Mesodermal cell (in vitro differentiated cells): ENCODE results near the gene UBE2E2.

Experiments
- H3K27ac ChIP-seq: 2 replicates; pipeline ENCODE4 v1.7.0; 2013; ENCODE audit warnings: mild to moderate bottlenecking, low read depth, low read length, moderate library complexity; ENCODE audit not compliant: severe bottlenecking
- H3K36me3 ChIP-seq: 2 replicates; pipeline ENCODE4 v1.7.1; 2013; ENCODE audit warnings: mild to moderate bottlenecking, low read length, moderate library complexity; ENCODE audit not compliant: control insufficient read depth, insufficient read depth
- H3K4me1 ChIP-seq: one replicate; pipeline ENCODE4 v1.7.1; 2013; ENCODE audit warnings: mild to moderate bottlenecking, low read length; ENCODE audit not compliant: insufficient read depth, control insufficient read depth, poor library complexity, severe bottlenecking
- H3K4me3 ChIP-seq: 2 replicates; pipeline ENCODE4 v1.7.0; 2013; ENCODE audit warnings: low read length, control low read depth, mild to moderate bottlenecking; ENCODE audit not compliant: insufficient read depth, poor library complexity, severe bottlenecking; ENCODE audit errors: extremely low read depth
- H3K9me3 ChIP-seq: 2 replicates; pipeline ENCODE4 v1.7.1; 2013; ENCODE audit warnings: mild to moderate bottlenecking, low read length, moderate library complexity; ENCODE audit not compliant: control insufficient read depth
- WGBS, 2 experiments: methylation state at CpG; one replicate each; pipeline ENCODE4 v1.1.5; 2013; ENCODE audit warnings: missing lambda C conversion rate in 2 of 2; ENCODE audit not compliant: insufficient coverage in 2 of 2; 5-methylcytosine and 5-hydroxymethylcytosine counted together

Gene UBE2E2

GRCh38 chr3:23422517-23422851 lies 219.4 kb downstream of the UBE2E2 start:
- Histone ChIP-seq H3K4me3 (no peak overlapping the region), H3K4me1 (no peaks in the 10 kb centered on the region), H3K27ac (no peak overlapping the region), H3K36me3 (no peaks in the 10 kb centered on the region), H3K9me3 (no peaks in the 10 kb centered on the region)

- H3K4me3 ChIP-seq = no peak overlapping the region
- 80% methylated on average over 1 of the region's 3 CpGs; no CpG with 5 or more reads in 1 of the 2 experiments for WGBS, 2 experiments
- no peaks in the 10 kb centered on the region for H3K9me3 ChIP-seq
- no peaks in the 10 kb centered on the region for H3K4me1 ChIP-seq
- H3K36me3 ChIP-seq = no peaks in the 10 kb centered on the region
- H3K27ac ChIP-seq = no peak overlapping the region
These were observed 222.3 kb downstream of the UBE2E2 start for GRCh38 chr3:23425410-23425809.

GRCh38 chr3:23430781-23431398 lies 227.8 kb downstream of the UBE2E2 start:
- WGBS, 2 experiments = 74 to 88% methylated on average over 1 of the region's 2 CpGs
- no peak overlapping the region for H3K4me3 ChIP-seq
- no peaks in the 10 kb centered on the region for H3K36me3 ChIP-seq
- H3K27ac ChIP-seq = no peak overlapping the region
- peaks cover 7% of the 10 kb centered on the region for H3K4me1 ChIP-seq
- H3K9me3 ChIP-seq = no peaks in the 10 kb centered on the region

GRCh38 chr3:23431764-23432163 lies 228.6 kb downstream of the UBE2E2 start:
- Histone ChIP-seq H3K4me1 (peaks cover 7% of the 10 kb centered on the region), H3K27ac (no peak overlapping the region), H3K9me3 (no peaks in the 10 kb centered on the region), H3K4me3 (no peak overlapping the region), H3K36me3 (no peaks in the 10 kb centered on the region)
- WGBS, 2 experiments = no CpG with 5 or more reads among the region's 3 CpGs

- Histone ChIP-seq H3K4me1 (peaks cover 7% of the 10 kb centered on the region), H3K9me3 (no peaks in the 10 kb centered on the region), H3K27ac (no peak overlapping the region), H3K36me3 (no peaks in the 10 kb centered on the region), H3K4me3 (no peak overlapping the region)
- WGBS, 2 experiments = 73 to 83% methylated on average over 2 of the region's 2 CpGs
These were observed 232.2 kb downstream of the UBE2E2 start for GRCh38 chr3:23435318-23435717.

- WGBS, 2 experiments = 94 to 96% methylated on average over 9 of the region's 9 CpGs
- Histone ChIP-seq H3K4me1 (peaks cover 3% of the 10 kb centered on the region), H3K27ac (no peak overlapping the region)
These were observed 232.8 kb downstream of the UBE2E2 start for GRCh38 chr3:23435904-23436303.

GRCh38 chr3:23437484-23438145 lies 234.5 kb downstream of the UBE2E2 start:
- Histone ChIP-seq H3K36me3 (no peaks in the 10 kb centered on the region), H3K9me3 (no peaks in the 10 kb centered on the region), H3K27ac (no peak overlapping the region), H3K4me3 (no peak overlapping the region), H3K4me1 (peaks cover 3% of the 10 kb centered on the region)
- 81% methylated on average over 4 of the region's 7 CpGs; no CpG with 5 or more reads in 1 of the 2 experiments for WGBS, 2 experiments

More at GRCh38 chr3:23435904-23436303, 232.8 kb downstream of the UBE2E2 start:
- H3K9me3 ChIP-seq = no peaks in the 10 kb centered on the region
- no peak overlapping the region for H3K4me3 ChIP-seq
- no peaks in the 10 kb centered on the region for H3K36me3 ChIP-seq

- H3K4me1 ChIP-seq = peaks cover 3% of the 10 kb centered on the region
These were observed 235.5 kb downstream of the UBE2E2 start for GRCh38 chr3:23438657-23439056.

GRCh38 chr3:23439080-23439479 lies 236.0 kb downstream of the UBE2E2 start:
- H3K4me1 ChIP-seq = peaks cover 3% of the 10 kb centered on the region
- H3K9me3 ChIP-seq = no peaks in the 10 kb centered on the region
- no peak overlapping the region for H3K27ac ChIP-seq
- H3K36me3 ChIP-seq = no peaks in the 10 kb centered on the region
- 100% methylated on average over 1 of the region's 2 CpGs for WGBS, 2 experiments
- H3K4me3 ChIP-seq = no peak overlapping the region

More at GRCh38 chr3:23438657-23439056, 235.5 kb downstream of the UBE2E2 start:
- Histone ChIP-seq H3K27ac (no peak overlapping the region), H3K36me3 (no peaks in the 10 kb centered on the region), H3K4me3 (no peak overlapping the region), H3K9me3 (no peaks in the 10 kb centered on the region)

- Histone ChIP-seq H3K4me3 (no peak overlapping the region), H3K36me3 (no peaks in the 10 kb centered on the region), H3K9me3 (no peaks in the 10 kb centered on the region), H3K27ac (no peak overlapping the region), H3K4me1 (peaks cover 3% of the 10 kb centered on the region)
- WGBS, 2 experiments = 93 to 99% methylated on average over 10 of the region's 12 CpGs
These were observed 237.5 kb downstream of the UBE2E2 start for GRCh38 chr3:23440416-23441294.
